Glomerular endothelial cell (primary cell): ENCODE data around the gene CNR1. TPM values are rescaled to one million over a fixed set of nuclear protein-coding genes. Genes with fewer than 3 reads are reported as not detected.
"Not testable (repeated sequence)": the region's sequence is repeated elsewhere in the genome, so short reads cannot be mapped to it uniquely, and the experiment has no call there.

Source experiments
- DNase-seq: peaks from one replicate; pipeline ENCODE4 v3.0.0-alpha.2; 2011; ENCODE audit warnings: low read depth, low spot score; ENCODE audit errors: extremely low read depth
- total RNA-seq: library from RNA; depleted of rRNA; stranded (reverse); fragments of >200 nt; gene quantifications from 2 replicates; pipeline ENCODE4 v1.2.3, GENCODE V29; 2015

The CNR1 gene
- 0.34 TPM in 1 of 2 replicates, not detected in the other for total RNA-seq

GRCh38 chr6:88165844-88166492 lies at the start of gene CNR1:
TSS of gene CNR1 (minus strand) at chr6:88166347. CDS start at chr6:88145274, 21,073 bp downstream.
- no peak for DNase-seq

DNA sequence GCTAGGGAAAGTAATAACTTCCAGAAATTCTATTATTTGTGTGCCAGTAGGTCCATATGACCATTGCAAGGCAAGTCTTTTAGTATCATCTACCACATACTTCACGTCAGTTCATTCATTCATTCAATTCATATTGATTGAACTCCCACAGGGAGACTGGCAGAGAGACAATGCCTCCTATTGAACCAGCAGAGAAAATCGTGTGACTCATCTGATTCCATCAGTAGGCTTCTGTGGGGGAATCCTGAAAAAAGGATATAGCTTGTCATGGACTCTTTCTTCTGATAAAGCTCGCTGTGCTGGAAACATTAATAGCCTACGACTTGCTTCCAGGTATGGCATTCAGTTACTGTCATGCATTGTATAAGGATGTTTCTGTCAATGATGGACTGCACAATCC lies 45.3 kb upstream of the CNR1 start:
- DNase-seq, result no peak

- DNase-seq, result no peak
Measured at GRCh38 chr6:88209301-88209700, 43.2 kb upstream of the CNR1 start.

DNA sequence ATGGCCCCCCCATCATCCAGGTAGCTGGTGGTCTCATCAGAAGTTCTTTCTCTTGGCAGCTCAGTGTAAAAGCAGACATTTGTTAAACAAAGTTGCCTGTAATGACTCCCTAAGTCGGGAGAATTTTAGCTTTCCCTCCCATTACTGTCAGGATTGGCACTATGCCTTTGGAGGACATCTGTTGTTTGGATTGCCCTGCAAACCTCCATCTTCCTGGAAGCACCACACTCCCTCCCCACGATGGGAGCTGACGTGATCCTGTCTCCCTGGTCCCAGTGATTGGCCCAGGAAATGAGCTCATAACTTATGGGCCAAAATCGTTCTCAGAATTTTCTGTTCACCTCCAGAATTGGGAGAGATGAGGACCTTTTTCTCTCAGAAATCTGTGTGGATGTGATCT lies 42.6 kb upstream of the CNR1 start:
- DNase-seq, result no peak

DNA sequence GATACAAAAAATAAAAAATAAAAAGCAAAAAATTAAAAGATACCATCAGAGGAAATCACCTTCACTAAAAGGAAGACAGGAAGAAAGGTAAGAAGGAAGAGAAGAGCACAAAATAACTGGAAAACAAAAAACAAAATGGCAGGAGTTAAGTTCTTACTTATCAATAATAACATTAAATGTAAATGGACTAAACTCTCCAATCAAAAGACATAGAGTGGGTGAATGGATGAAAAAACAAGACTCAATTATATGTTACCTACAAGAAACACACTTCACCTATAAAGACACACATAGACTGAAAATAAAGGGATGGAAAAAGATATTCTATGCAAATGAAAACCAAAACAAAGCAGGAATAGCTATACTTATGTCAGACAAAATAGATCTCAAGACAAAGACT lies 35.6 kb upstream of the CNR1 start:
- not testable (repeated sequence) for DNase-seq

DNA sequence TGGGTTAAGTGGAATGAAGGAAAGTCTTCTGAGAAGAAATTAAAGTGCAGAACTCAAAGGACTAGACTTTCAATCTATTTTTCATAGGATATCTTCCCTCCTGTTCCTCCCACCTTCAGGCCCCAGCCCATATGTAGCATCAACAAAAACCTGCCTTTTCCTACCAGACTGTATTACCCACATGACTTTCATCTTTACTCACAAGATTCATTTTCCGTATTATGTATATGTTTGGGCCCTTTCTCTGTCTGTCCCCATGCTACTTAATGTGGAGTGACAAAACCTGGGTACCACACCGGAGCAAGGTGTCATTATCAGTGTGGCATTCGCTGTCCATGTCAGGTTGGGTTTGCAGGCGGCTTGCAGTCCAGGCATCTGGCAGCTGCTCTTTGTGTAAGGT lies 18.8 kb upstream of the CNR1 start:
- DNase-seq, result no peak

- no peak for DNase-seq
Measured at GRCh38 chr6:88183471-88183870, 17.3 kb upstream of the CNR1 start.

- no peak for DNase-seq
Measured at GRCh38 chr6:88179692-88180091, 13.5 kb upstream of the CNR1 start.

DNA sequence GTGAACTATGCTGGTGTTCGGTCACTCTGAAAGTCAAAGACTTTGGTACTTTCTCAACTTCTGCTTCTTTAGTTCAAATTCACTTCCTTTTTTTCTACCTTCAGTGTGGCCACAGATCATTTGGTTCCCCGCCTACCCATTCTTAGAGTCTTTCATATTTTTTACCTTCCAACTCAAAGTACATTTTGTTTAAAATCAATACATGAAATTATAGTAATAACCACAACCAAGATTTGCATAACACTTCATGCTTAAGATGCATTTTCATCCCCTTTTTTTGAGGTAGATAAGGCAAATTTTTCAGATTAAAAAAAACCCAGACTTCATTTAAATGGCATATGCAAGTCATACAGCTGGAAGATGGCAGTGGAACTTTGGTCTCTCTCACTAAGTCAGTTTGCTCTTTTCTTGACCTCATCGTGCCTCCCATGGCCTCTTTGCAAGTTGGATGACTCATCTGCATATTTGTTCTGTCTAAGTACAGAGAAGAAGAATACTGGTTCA lies 11.9 kb upstream of the CNR1 start:
- DNase-seq, result no peak

- no peak for DNase-seq
Measured at GRCh38 chr6:88174906-88175305, 8.8 kb upstream of the CNR1 start.

DNA sequence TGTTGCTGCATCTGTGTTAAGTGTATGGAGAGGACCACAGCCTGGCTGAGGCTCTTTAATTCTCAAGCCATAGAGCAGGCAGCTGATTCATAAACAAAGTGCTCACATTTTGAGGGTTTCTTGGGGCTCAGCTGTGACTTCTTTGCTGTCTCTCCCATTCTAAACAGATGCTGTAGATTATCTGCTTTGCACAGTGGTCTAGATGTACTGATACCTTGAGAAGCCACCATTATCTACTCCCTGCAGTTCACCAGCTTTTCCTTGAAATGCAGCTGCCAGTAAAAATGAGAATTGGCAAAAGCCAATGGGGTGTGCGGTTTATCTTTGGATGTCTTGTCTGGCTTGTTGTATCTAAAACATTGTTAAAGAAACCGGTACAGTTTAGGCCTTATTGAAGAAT lies 5.2 kb upstream of the CNR1 start:
- DNase-seq, result no peak

GRCh38 chr6:88168362-88168761 lies 2.2 kb upstream of the CNR1 start:
- no peak for DNase-seq

DNA sequence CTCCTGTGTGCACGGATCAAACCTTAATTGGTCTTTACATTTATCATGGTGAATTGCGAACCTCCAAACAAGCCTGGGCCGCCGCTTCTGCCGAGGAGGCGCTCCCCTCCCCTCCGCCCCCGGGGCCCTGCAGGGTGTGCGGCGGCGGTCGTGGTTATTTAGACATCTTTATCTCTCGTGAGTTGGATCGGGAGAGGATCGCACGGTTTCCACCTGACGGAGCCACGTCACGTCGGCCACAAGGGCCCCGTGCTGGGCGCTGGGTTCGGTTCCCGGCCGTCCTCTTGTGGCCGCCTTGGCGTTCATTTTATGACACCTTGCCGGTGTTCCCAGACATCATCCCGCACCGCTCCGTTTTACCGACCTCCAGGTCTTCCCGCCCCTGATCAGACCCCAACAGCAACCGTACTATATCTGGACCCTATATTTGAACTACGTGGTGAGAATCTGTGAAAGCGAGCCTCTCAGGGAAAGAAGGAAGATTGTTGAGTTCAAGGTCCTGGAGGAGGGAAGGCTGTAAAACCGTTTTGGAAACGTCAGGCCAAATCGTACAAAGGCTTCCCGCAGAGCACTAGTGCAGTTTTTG lies 1.3 kb upstream of the CNR1 start:
- no peak for DNase-seq

DNA sequence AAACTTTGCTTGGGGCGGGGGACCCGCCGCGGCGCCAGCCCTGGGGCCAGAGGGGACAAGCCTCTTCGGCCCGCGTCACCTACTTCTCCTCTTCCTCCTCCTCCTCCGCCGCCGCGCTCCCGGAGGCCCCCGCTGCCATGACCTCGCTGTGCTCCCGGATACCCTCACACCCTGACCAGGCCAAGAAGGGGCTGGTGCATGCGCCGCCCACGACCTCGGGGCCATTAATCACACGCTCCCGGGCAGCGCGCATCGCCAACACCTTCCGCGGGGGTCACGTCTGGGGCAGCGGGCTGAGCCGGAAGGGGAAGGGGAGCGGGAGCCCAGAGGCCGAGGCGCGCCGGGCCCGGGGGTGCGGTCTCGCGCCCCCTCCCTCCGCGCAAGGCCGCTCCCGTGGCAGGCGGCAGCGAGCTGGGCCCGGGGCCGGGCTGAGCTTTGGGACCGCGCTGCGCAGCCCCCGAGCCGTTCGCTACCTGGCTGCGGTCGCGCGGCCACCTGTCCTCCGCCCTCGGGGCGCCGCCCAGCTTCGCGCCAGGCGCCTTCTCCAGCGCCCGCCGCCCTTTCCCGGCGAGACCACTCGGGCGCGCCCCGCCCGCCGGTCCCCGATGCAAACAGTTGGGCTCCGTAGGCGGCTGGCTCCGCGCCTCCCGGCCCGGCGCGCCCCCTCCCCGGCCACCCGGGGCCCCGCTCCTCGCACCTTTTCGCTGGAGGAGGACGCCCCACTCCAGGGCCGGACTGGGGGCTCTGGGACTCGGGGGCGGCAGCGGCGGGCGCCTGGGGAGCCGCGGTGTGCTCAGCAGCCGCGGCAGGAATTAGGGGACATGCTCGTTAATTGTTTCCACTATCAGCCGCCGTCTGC lies 575 bp upstream of the CNR1 start:
- DNase-seq, result no peak

DNA sequence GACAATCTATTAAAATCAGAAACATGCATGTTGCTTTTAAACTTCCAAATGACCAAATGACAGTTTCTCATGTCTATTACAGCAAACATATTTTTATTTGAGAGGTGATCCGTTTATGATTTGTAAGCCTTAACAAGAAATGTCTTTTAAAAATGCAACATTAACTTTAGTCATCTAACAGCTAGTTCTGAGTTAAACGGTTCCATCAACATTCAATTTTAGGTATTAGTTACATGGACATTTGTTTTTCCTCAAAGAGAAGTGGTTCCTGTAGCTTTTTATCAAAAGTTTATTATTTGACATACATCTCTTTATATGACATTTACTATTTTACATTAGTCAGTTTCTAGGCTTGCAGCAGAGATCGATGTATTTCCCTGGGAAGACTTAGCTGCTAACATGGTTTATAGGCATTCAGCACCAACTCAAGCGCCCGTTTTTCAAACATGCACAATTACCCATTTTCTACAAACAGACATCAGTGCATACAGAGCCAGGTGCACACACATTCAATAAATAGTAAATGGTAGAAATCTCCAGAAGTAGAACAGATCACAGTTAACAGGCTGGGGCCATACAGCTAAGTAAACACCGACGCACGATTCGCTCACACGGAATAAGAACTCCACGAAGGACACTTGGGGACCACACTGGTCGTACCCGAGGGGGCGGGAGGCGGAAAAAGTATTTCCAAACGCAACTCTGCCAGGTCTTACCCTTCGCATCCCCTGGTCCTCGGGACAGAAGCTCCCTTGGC lies 882 bp downstream of the CNR1 start:
- no peak for DNase-seq

DNA sequence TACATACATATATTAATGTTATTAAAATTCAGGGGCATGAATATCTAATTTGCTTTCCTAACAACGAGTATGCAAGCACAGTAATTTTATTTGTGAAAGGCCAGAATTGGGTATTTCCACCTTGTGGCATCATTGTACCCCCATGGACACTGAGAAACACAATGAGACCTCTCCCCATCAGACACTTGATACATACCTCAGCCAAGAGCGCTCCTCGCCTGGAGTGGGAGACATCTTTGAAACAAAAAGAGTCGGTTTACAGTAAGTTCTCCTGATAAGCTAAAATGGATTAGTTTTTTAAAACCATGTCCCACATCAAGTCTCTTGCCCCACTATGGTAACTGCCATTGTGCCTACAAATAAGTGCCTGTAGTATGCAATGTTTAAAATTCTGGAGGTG lies 2.1 kb downstream of the CNR1 start:
- no peak for DNase-seq

GRCh38 chr6:88163616-88164015 lies 2.5 kb downstream of the CNR1 start:
- DNase-seq, result no peak

DNA sequence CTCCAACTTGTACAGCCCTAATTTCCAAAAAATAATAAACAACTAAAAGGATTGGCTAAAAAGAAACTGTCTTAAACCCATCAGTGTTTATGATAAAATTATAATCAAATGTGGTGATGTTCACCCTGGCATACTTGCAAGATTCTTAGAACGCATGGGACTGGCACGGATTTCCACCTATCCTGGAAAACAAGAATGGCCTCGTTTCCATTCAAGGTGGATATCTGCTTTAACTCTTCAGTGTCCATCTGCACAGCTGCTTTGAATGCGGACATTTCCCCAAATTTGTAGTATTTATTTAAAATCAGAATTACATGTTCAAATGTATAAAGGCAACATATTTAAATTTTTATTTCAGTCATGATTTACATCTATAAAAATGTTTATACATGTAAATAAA lies 4.2 kb downstream of the CNR1 start:
- DNase-seq, result no peak

DNA sequence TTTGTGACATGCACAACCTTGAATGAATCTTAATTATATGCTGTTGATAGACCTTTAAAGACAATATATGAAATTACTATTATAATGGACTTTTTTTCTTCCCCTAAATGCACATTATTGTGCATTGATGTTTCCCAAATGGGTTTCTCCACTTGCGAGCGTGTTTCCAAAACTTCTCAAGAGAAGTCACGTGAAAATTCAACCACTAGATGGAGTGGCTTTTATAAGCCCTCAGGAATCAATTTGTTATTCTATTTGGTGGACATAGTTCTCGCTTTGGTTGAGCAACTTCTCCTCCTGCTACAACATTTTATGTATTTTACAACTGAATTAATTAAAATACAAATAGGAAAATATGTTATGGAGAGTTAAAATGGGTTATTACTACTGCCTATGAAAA lies 9.0 kb downstream of the CNR1 start:
- no peak for DNase-seq

DNA sequence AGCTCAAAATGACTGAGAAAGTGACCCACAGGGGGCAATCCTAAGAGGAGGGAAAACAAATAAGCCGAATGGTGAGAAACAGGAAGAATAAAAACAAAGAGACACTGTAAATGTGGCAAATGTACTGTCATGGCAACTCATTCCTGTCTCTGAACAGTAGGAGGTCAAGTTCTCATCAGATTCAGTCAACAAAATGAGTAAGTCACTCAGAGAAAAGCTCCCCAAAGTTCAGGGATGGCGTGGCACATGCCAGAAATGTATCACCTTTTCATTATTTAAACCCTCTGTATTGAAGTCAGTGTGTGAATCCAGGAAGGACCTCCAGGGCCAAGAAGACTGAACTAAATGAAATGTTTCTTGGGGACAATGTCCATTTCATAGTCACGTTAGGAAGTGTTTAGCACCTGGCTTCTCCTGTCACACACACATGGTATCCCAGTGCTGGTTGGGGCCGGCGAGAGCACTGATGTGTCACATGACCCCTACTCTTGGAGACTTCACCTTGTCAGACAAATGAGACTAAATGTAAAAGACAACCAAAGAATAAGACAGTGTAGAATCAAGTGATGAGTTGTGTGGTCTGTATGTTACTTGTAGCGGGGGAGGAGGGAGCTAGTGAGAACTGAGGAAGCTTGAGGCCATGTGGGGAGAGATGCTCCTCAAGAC lies 20.7 kb downstream of the CNR1 start:
- DNase-seq, result no peak
